Measurements from ENCODE around the gene RIC8A. TPM values are rescaled to one million over a fixed set of nuclear protein-coding genes. Genes with fewer than 3 reads are reported as not detected.
A peak's percentile ranks its signal among the peaks of the same experiment; 100 is the strongest.

The RIC8A gene
- total and polyA plus RNA-seq, 2 of the 13 experiments (the other 11 are each of a cell fraction or from before 2014, with no cell fraction given), result 62.1 to 63.8 TPM

DNA sequence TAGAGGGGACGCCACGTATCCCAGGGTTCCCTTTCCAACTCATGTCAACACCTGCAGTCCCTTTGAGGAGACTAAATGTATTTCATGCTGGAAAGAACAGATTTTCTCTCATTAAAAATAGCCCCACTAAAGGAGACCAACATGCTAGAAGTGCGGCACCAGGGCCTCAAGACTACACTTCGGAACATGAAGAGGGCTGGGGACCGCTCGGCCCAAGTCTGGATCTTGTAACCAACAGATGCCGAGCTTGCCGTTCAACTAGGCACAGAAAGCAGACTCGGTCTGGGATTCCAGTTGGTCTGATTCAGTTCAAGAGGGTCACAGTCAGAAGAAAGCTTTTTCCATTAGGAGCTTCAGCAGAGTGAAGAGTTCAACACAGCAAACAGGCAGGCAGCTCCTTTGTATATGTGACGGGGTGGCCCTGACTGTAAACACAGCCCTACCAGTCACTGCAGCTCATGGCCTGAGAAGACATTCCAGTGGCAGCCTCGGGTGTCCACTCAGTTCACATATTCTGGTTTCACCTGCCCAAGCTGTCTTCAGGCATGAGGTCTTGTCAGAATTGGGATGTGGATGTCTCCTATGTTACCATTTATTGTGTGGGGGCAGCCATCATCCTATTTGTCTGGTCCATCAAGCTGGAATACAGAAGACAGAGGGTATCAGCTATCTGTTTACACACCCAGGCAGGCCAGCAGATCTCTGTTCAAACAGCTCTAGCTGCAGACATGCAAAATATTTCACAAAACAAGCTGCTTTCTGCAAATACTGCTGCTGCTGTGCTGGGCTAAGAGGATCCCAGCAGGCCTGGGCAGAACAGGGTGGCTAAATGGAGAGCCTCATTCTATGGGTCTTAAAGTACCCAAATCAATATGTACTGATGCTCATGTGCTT is 8.8 kb downstream of the RIC8A start (continued):
- TF ChIP-seq SOX5 (CRISPR knock-in tag; IDR thresholded peaks at IDR 0.05; ENCODE audit: borderline replicate concordance) (0 out of 2 replicates have a peak, but pooled peaks have one; percentile 13), GATAD2A (CRISPR knock-in tag; IDR thresholded peaks at IDR 0.05) (0 out of 2 replicates have a peak, but pooled peaks have one; percentile 27), ZNF850 (CRISPR knock-in tag; conservative IDR thresholded peaks at IDR 0.05) (no peak), ZNF619 (CRISPR knock-in tag; IDR thresholded peaks at IDR 0.05) (no peak), ZNF30 (CRISPR knock-in tag; IDR thresholded peaks at IDR 0.05) (no peak), SSRP1 (CRISPR knock-in tag; IDR thresholded peaks at IDR 0.05) (no peak), ZNF782 (CRISPR knock-in tag; IDR thresholded peaks at IDR 0.05; ENCODE audit: borderline replicate concordance) (no peak), FOXA3 (CRISPR knock-in tag; IDR thresholded peaks at IDR 0.05) (peak; percentile 21; the same call in 1 of the 2 replicates), ONECUT2 (CRISPR knock-in tag; IDR thresholded peaks at IDR 0.05) (no peak)
- TF ChIP-seq, protein P1, sequence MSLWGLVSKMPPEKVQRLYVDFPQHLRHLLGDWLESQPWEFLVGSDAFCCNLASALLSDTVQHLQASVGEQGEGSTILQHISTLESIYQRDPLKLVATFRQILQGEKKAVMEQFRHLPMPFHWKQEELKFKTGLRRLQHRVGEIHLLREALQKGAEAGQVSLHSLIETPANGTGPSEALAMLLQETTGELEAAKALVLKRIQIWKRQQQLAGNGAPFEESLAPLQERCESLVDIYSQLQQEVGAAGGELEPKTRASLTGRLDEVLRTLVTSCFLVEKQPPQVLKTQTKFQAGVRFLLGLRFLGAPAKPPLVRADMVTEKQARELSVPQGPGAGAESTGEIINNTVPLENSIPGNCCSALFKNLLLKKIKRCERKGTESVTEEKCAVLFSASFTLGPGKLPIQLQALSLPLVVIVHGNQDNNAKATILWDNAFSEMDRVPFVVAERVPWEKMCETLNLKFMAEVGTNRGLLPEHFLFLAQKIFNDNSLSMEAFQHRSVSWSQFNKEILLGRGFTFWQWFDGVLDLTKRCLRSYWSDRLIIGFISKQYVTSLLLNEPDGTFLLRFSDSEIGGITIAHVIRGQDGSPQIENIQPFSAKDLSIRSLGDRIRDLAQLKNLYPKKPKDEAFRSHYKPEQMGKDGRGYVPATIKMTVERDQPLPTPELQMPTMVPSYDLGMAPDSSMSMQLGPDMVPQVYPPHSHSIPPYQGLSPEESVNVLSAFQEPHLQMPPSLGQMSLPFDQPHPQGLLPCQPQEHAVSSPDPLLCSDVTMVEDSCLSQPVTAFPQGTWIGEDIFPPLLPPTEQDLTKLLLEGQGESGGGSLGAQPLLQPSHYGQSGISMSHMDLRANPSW (CRISPR knock-in tag; IDR thresholded peaks at IDR 0.05; ENCODE audit: borderline replicate concordance), result no peak
- TF ChIP-seq, protein P2, sequence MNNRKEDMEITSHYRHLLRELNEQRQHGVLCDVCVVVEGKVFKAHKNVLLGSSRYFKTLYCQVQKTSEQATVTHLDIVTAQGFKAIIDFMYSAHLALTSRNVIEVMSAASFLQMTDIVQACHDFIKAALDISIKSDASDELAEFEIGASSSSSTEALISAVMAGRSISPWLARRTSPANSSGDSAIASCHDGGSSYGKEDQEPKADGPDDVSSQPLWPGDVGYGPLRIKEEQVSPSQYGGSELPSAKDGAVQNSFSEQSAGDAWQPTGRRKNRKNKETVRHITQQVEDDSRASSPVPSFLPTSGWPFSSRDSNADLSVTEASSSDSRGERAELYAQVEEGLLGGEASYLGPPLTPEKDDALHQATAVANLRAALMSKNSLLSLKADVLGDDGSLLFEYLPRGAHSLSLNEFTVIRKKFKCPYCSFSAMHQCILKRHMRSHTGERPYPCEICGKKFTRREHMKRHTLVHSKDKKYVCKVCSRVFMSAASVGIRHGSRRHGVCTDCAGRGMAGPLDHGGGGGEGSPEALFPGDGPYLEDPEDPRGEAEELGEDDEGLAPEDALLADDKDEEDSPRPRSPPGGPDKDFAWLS (CRISPR knock-in tag; IDR thresholded peaks at IDR 0.05; ENCODE audit: borderline replicate concordance), result no peak
- TF ChIP-seq, protein P3, sequence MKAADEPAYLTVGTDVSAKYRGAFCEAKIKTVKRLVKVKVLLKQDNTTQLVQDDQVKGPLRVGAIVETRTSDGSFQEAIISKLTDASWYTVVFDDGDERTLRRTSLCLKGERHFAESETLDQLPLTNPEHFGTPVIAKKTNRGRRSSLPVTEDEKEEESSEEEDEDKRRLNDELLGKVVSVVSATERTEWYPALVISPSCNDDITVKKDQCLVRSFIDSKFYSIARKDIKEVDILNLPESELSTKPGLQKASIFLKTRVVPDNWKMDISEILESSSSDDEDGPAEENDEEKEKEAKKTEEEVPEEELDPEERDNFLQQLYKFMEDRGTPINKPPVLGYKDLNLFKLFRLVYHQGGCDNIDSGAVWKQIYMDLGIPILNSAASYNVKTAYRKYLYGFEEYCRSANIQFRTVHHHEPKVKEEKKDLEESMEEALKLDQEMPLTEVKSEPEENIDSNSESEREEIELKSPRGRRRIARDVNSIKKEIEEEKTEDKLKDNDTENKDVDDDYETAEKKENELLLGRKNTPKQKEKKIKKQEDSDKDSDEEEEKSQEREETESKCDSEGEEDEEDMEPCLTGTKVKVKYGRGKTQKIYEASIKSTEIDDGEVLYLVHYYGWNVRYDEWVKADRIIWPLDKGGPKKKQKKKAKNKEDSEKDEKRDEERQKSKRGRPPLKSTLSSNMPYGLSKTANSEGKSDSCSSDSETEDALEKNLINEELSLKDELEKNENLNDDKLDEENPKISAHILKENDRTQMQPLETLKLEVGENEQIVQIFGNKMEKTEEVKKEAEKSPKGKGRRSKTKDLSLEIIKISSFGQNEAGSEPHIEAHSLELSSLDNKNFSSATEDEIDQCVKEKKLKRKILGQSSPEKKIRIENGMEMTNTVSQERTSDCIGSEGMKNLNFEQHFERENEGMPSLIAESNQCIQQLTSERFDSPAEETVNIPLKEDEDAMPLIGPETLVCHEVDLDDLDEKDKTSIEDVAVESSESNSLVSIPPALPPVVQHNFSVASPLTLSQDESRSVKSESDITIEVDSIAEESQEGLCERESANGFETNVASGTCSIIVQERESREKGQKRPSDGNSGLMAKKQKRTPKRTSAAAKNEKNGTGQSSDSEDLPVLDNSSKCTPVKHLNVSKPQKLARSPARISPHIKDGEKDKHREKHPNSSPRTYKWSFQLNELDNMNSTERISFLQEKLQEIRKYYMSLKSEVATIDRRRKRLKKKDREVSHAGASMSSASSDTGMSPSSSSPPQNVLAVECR (CRISPR knock-in tag; IDR thresholded peaks at IDR 0.05; ENCODE audit: borderline replicate concordance), result no peak
- TF ChIP-seq, protein P4, sequence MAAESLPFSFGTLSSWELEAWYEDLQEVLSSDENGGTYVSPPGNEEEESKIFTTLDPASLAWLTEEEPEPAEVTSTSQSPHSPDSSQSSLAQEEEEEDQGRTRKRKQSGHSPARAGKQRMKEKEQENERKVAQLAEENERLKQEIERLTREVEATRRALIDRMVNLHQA (CRISPR knock-in tag; IDR thresholded peaks at IDR 0.05), result no peak
- TF ChIP-seq, protein P5, sequence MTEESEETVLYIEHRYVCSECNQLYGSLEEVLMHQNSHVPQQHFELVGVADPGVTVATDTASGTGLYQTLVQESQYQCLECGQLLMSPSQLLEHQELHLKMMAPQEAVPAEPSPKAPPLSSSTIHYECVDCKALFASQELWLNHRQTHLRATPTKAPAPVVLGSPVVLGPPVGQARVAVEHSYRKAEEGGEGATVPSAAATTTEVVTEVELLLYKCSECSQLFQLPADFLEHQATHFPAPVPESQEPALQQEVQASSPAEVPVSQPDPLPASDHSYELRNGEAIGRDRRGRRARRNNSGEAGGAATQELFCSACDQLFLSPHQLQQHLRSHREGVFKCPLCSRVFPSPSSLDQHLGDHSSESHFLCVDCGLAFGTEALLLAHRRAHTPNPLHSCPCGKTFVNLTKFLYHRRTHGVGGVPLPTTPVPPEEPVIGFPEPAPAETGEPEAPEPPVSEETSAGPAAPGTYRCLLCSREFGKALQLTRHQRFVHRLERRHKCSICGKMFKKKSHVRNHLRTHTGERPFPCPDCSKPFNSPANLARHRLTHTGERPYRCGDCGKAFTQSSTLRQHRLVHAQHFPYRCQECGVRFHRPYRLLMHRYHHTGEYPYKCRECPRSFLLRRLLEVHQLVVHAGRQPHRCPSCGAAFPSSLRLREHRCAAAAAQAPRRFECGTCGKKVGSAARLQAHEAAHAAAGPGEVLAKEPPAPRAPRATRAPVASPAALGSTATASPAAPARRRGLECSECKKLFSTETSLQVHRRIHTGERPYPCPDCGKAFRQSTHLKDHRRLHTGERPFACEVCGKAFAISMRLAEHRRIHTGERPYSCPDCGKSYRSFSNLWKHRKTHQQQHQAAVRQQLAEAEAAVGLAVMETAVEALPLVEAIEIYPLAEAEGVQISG (CRISPR knock-in tag; IDR thresholded peaks at IDR 0.05), result no peak
